GM18505 (cell line): Measurements from ENCODE around the gene NFATC1.

Source experiments
- ATAC-seq: cut with Tn5 transposase; IDR thresholded peaks from one replicate; pipeline ENCODE4 v1.9.1; 2021; ENCODE audit not compliant: unreplicated experiment
- POLR2A ChIP-seq: IDR thresholded peaks from 4 replicates; pipeline ENCODE4 v1.6.1; 2011; ENCODE audit warnings: borderline replicate concordance; ENCODE audit not compliant: insufficient read depth, insufficient read length; ENCODE audit errors: extremely low read depth

Gene NFATC1

GRCh38 chr18:79457239-79457638 is 61.5 kb downstream of the NFATC1 start:
- no peak for ATAC-seq
- no peak for TF ChIP-seq POLR2A

- TF ChIP-seq POLR2A: no peak
- no peak for ATAC-seq
These were observed 61.9 kb downstream of the NFATC1 start for GRCh38 chr18:79457652-79458051.

- no peak for ATAC-seq
- TF ChIP-seq POLR2A: no peak
These were observed 62.6 kb downstream of the NFATC1 start for GRCh38 chr18:79458131-79458838.

- no peak for TF ChIP-seq POLR2A
- no peak for ATAC-seq
These were observed 63.4 kb downstream of the NFATC1 start for GRCh38 chr18:79458917-79459803.

- peak; percentile 34 for ATAC-seq
- no peak for TF ChIP-seq POLR2A
These were observed 64.3 kb downstream of the NFATC1 start for GRCh38 chr18:79459946-79460480.

- peak; percentile 71 for TF ChIP-seq POLR2A
- ATAC-seq: peak; percentile 59
These were observed 65.0 kb downstream of the NFATC1 start for GRCh38 chr18:79460481-79461300.

- no peak for ATAC-seq
- TF ChIP-seq POLR2A: no peak
These were observed 65.9 kb downstream of the NFATC1 start for GRCh38 chr18:79461627-79462026.

GRCh38 chr18:79463424-79463960 is 67.8 kb downstream of the NFATC1 start:
- TF ChIP-seq POLR2A: no peak
- no peak for ATAC-seq

GRCh38 chr18:79465392-79465991 is 69.8 kb downstream of the NFATC1 start:
- ATAC-seq: peak; percentile 46
- peak; percentile 34 for TF ChIP-seq POLR2A

- peak; percentile 54 for ATAC-seq
These were observed 70.9 kb downstream of the NFATC1 start for GRCh38 chr18:79466591-79466990.

GRCh38 chr18:79467126-79467525 is 71.4 kb downstream of the NFATC1 start:
- ATAC-seq: no peak
- TF ChIP-seq POLR2A: no peak

More at GRCh38 chr18:79466591-79466990, 70.9 kb downstream of the NFATC1 start:
- TF ChIP-seq POLR2A: no peak

GRCh38 chr18:79468119-79468789 is 72.5 kb downstream of the NFATC1 start:
- no peak for ATAC-seq
- no peak for TF ChIP-seq POLR2A
